GM12878 (cell line): ENCODE measurements around the gene TRNT1. TPM values are rescaled to one million over a fixed set of nuclear protein-coding genes. Genes with fewer than 3 reads are reported as not detected.

Experiments
- ATAC-seq: fragments of 200-7000 bp; cut with Tn5 transposase; 3 replicates; pipeline ENCODE4 v1.9.1; 2020; ENCODE audit warnings: mild to moderate bottlenecking, moderate library complexity
- BruUV-seq: library from RNA; stranded (reverse); fragments of 400-500 nt; replicated peaks from 2 replicates; lab custom pipeline; 2021; lab: Mats Ljungman, UMichigan
- CTCF ChIA-PET: fragments of 300-600 bp; sonication (Branson Sonifier 250); formaldehyde crosslinking; extraction: SDS; loops from one replicate; lab custom pipeline; 2021; ENCODE audit warnings: inconsistent platforms; lab: Yijun Ruan, JAX
- POLR2A ChIA-PET: fragments of 350-600 bp; formaldehyde crosslinking; extraction: SDS; loops from one replicate; lab custom pipeline; 2021; ENCODE audit warnings: inconsistent platforms; lab: Charles Lee
- RAD21 ChIA-PET: fragments of 300-600 bp; sonication (Branson Sonifier 250); formaldehyde crosslinking; loops from one replicate; lab custom pipeline; 2023; ENCODE audit warnings: antibody characterized with exemption; ENCODE audit not compliant: unreplicated experiment; lab: Charles Lee
- SMC1A ChIA-PET: fragments of 300-600 bp; sonication (Branson Sonifier 250); formaldehyde crosslinking; loops from one replicate; lab custom pipeline; 2023; ENCODE audit not compliant: unreplicated experiment, uncharacterized antibody; lab: Charles Lee
- DNase-seq: peaks from one replicate; pipeline ENCODE4 v3.0.0-alpha.2; 2011; ENCODE audit warnings: low read depth, low spot score
- FAIRE-seq: peaks from 3 replicates; lab custom pipeline; 2011; peaks lifted over from hg19 to GRCh38; lab: Jason Lieb, UNC
- H2AFZ ChIP-seq: 2 replicates; pipeline ENCODE4 v1.6.0; 2011; ENCODE audit warnings: low read depth, low read length, control low read depth; ENCODE audit not compliant: control insufficient read depth
- H3K27ac ChIP-seq: 2 replicates; pipeline ENCODE4 v1.5.1; 2011; ENCODE audit warnings: control low read depth; ENCODE audit not compliant: control insufficient read depth, insufficient read depth
- H3K27me3 ChIP-seq, 2 experiments: replicated peaks in 1 of 2; 2 replicates each; pipeline versions ENCODE4 v1.6.0 to v1.6.1; 2011; ENCODE audit warnings: low read length in 1 of 2; ENCODE audit not compliant: control insufficient read depth in 2 of 2, insufficient read depth in 2 of 2
- H3K36me3 ChIP-seq, 2 experiments: 2 replicates each; pipeline ENCODE4 v1.5.1; 2011; ENCODE audit warnings: low read length in 1 of 2; ENCODE audit not compliant: control insufficient read depth in 2 of 2, insufficient read depth in 2 of 2
- H3K4me1 ChIP-seq: 2 replicates; pipeline ENCODE4 v1.6.1; 2011; ENCODE audit warnings: mild to moderate bottlenecking, low read length, moderate library complexity, mixed read lengths; ENCODE audit not compliant: control insufficient read depth, insufficient read depth
- H3K4me2 ChIP-seq: 2 replicates; pipeline ENCODE4 v1.6.0; 2011; ENCODE audit warnings: control low read depth; ENCODE audit not compliant: control insufficient read depth, insufficient read depth
- H3K4me3 ChIP-seq: fragments of 200-600 bp; sonication (generic); 2 replicates; pipeline ENCODE4 v1.5.1; 2016
- H3K79me2 ChIP-seq: 2 replicates; pipeline ENCODE4 v1.6.0; 2011; ENCODE audit warnings: low read length; ENCODE audit not compliant: control insufficient read depth, insufficient read depth
- H3K9ac ChIP-seq: 2 replicates; pipeline ENCODE4 v1.8.0; 2011; ENCODE audit warnings: low read length, control low read depth, mixed read lengths; ENCODE audit not compliant: control insufficient read depth, insufficient read depth
- H3K9me3 ChIP-seq: replicated peaks from 3 replicates; pipeline ENCODE4 v1.5.1; 2011; ENCODE audit warnings: mild to moderate bottlenecking, low read length; ENCODE audit not compliant: control insufficient read depth, insufficient read depth
- H4K20me1 ChIP-seq: 2 replicates; pipeline ENCODE4 v1.6.0; 2011; ENCODE audit not compliant: control insufficient read depth, insufficient read depth
- HSF1 ChIP-seq: fragments of 150-350 bp; IDR thresholded peaks from 2 replicates; pipeline ENCODE4 v1.6.1; 2014; ENCODE audit warnings: mild to moderate bottlenecking, low read depth, low read length
- MLLT1 ChIP-seq: fragments of 450-650 bp; IDR thresholded peaks from 2 replicates; pipeline ENCODE4 v1.6.1; 2016; ENCODE audit warnings: mild to moderate bottlenecking
- WGBS: methylation state at CpG from one replicate; pipeline ENCODE4 v1.1.6; 2016; ENCODE audit warnings: low lambda C conversion rate; ENCODE audit not compliant: insufficient replicate concordance, insufficient coverage; ENCODE audit errors: missing lambda C conversion rate; 5-methylcytosine and 5-hydroxymethylcytosine counted together
- in situ Hi-C: fragments of 300-500 bp; cut with MboI; formaldehyde crosslinking; loops from 9 replicates; pipeline ENCODE4 v1.14.3; 2018; ENCODE audit warnings: mixed read lengths
- intact Hi-C: fragments of 100-400 bp; cut with micrococcal nuclease; formaldehyde crosslinking; loops from one replicate; pipeline ENCODE4 v1.14.2; 2022; ENCODE audit not compliant: unreplicated experiment
- polyA plus RNA-seq, 11 experiments: library from polyadenylated mRNA; depleted of rRNA in 4 of 11; unstranded in 6 of 11; stranded (reverse) in 5 of 11; fragments of >200 nt; fragmentation: Nextera tagmentation in 4 of 11; fragmentation: Illumina TruSeq in 1 of 11; extraction: Ambion mirVana in 4 of 11; extraction: Trizol in 1 of 11; gene quantifications; 1 replicate in 1 of 11; 2 replicates in 10 of 11; pipeline versions ENCODE4 v1.2.1 to v1.2.3, GENCODE V29; 2011 to 2016; ENCODE audit warnings: inconsistent platforms in 2 of 11, missing spikeins in 2 of 11, low read depth in 1 of 11
- total RNA-seq, 4 experiments: library from RNA; depleted of rRNA in 3 of 4; stranded (reverse); fragments of >200 nt in 3 of 4; fragmentation: Illumina TruSeq in 1 of 4; extraction: Trizol in 1 of 4; gene quantifications; 2 replicates each; pipeline versions ENCODE4 v1.2.1 to v1.2.3, GENCODE V29; 2013 to 2021

TRNT1 gene
- total and polyA plus RNA-seq, 10 of the 15 experiments (the other 5 are each of a cell fraction or from before 2014, with no cell fraction given): 28.6 to 54.9 (median 36.6) TPM

- no peak for ATAC-seq
- peak overlapping the region; percentile 88 for H3K4me3 ChIP-seq
- no peaks in the 10 kb centered on the region for H4K20me1 ChIP-seq
- RAD21 ChIA-PET: no interaction called here
- BruUV-seq: no TSS peak
- peak overlapping the region; percentile 84 for H3K4me2 ChIP-seq
- H3K27ac ChIP-seq: no peak overlapping the region
- WGBS: 49% methylated on average over 10 of the region's 10 CpGs
- SMC1A ChIA-PET: interaction anchor here (0.7 to 1.2 kb wide), 2 partner anchors 34 to 345 kb away, joined by 3 read pairs; no protein-coding TSS in a partner anchor
- no peaks in the 10 kb centered on the region for H3K9me3 ChIP-seq
- TF ChIP-seq HSF1: no peak
- 0 out of 2 replicates have a peak, but pooled peaks have one; percentile 20 for TF ChIP-seq MLLT1
- TF ChIP-seq, all 136 proteins: peak for 1
- Histone ChIP-seq H2AFZ (no peak overlapping the region), H3K9ac (no peak overlapping the region), H3K4me1 (peaks cover 8% of the 10 kb centered on the region), H3K27me3 (0 out of 4 replicates have a peak, but pooled peaks cover 0 to 2% of the 10 kb centered on the region in 2 experiments), H3K79me2 (peaks cover 21% of the 10 kb centered on the region), H3K36me3 (no peaks in the 10 kb centered on the region)
- CTCF ChIA-PET: interaction anchor here (0.6 to 1.3 kb wide), 4 partner anchors 9 to 308 kb away, joined by 3 read pairs; no protein-coding TSS in a partner anchor
- DNase-seq (no peak), FAIRE-seq (no peak)
- POLR2A ChIA-PET: no interaction called here
- in situ Hi-C loops: no loop called here
- intact Hi-C loops: loop anchor here (2.0 to 10.0 kb wide), 3 partner anchors 51 to 643 kb away; partner anchors contain the start of gene TRNT1
Measured at GRCh38 chr3:3177861-3178497, 51.2 kb downstream of the TRNT1 start.
